PC-9 (cell line): ENCODE data around the gene NRIP1.

Experiments used
- CTCF ChIP-seq: fragments of 200-600 bp; sonication (generic); conservative IDR thresholded peaks from 2 replicates; pipeline ENCODE4 v1.6.1; 2017; ENCODE audit warnings: mixed run types, antibody characterized with exemption, mild to moderate bottlenecking, moderate library complexity
- EZH2 ChIP-seq: fragments of 200-600 bp; sonication (generic); IDR thresholded peaks from 2 replicates; pipeline ENCODE4 v1.8.0; 2017; ENCODE audit warnings: antibody characterized with exemption, low read depth

GRCh38 chr21:15029077-15029476 is 35.7 kb downstream of the NRIP1 start:
- TF ChIP-seq CTCF (no peak), EZH2 (no peak)
